HG03108 (cell line): Measurements from ENCODE around the gene TMEM256.
A peak's percentile ranks its signal among the peaks of the same experiment; 100 is the strongest.

Source experiments
- ATAC-seq: cut with Tn5 transposase; IDR thresholded peaks from one replicate; pipeline ENCODE4 v1.9.1; 2021; ENCODE audit warnings: moderate library complexity; ENCODE audit not compliant: unreplicated experiment

TMEM256 gene

DNA sequence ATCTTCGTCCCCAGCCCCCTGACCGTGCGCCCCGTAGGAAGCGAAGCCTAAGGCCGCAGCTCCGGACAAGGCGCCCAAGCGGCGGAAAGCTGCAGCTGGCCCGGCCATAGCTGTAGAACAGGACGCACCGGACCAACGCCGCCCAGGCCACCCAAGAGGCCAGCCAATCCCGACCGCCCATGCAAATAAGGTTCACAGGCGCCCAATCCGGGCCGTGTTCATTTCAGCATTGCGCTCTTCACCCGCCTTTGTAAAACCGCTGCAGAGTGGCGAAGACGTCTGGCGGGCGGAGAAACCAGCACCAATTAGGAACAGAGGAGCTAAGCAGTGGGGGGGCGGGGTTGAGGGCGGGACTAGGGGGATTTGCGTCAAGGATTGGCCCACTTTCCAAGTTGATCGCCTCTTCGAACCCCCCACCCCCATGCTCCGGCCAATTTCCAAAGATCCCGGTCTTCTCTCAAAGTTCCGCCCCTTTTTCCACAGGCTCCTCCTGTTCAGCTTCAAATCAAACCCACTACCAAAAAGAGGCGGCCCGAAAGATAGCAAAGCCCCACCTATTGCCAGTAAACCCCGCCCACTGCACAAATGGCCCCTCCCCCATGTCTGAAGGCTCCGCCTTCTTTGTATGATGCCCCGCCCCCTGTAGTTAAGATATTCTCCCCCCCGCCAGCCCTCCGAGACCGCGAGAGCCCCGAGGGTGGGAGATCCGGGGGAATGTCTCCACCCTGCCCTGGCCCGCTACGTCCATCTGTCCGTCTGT is at the start of gene TMEM256:
Gene TMEM256, minus strand, starts transcription at position 121 of the 760 bp plus-strand sequence. Its CDS starts 13 bp downstream, at position 108.
- peak; percentile 89 for ATAC-seq

DNA sequence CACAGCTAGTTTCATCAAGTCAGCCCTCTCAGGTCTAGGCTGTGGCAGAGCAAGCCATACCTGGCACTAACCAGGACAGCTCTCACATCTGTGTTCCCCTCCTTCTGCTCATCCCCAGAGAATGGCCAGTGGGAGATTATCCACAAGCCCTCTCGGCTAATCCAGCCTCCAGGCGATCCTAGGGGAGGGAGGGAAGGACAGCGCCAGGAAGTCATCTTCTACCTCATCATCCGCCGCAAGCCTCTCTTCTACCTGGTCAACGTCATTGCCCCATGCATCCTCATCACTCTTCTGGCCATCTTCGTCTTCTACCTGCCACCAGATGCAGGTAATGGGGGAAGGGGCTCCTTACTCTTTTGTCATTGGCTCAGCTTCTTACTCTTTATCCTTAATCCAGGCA is 44.6 kb upstream of the TMEM256 start:
- ATAC-seq = no peak

DNA sequence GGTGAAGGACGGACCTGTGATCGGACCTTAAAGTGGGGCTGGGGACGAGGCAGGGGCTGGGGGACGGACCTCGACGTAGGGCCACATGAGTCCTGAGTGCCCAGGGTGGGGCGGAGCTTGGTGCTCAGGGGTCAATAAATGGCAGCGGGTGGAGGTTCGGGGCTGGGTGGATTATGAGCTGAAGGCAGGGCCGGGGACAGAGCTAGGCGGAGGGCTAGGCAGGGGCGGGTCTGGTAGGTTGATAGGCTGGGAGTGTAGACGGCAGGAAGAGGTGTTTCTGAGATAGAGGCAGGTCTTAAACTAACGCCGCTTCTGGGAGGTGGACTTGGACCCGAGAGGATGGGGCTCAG is 41.7 kb upstream of the TMEM256 start:
- ATAC-seq = peak; percentile 23

DNA sequence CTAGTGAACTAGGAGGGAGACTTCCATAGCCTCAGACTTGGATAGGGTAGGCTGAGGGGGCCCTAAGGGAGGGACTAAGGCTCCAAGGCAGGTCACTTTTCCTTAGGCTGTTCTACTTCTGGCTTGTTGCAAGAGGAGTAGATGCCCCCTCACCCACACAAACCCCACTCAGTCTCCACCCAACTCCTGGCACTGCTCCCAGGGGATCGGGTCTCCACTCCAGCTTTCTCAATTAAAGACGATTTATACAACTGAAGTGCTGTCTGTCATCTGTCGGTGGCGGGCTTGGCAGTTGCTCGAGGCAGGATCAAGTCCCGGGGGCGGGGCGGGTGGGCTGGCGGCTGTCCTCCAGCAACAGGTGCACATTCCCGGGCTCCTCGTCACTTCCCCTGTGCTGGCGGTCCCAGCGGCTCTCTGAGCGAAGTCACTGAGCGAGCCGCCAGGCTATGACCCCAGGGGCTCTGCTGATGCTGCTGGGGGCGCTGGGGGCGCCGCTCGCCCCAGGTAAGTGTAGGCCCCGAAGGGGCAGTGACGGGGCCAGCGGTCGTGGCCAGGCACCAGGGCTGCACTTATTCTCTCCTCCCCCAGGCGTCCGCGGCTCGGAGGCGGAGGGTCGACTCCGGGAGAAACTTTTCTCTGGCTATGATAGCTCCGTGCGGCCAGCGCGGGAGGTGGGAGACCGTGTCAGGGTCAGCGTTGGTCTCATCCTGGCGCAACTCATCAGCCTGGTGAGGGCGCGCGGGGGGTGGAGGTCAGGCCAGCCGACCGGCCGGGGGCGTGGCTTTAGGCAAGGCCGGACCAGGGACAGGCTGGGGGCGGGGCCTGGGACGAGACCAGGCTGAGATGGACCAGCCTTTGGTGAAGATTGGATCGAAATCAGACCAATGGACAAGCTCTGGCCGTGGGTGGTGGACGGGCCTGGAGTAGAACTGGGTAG is 41.1 kb upstream of the TMEM256 start, which contains the start of gene CHRNB1:
Gene CHRNB1, plus strand, starts transcription at position 380 of the 937 bp plus-strand sequence. Its CDS starts 67 bp downstream, at position 447.
- peak; percentile 48 for ATAC-seq

DNA sequence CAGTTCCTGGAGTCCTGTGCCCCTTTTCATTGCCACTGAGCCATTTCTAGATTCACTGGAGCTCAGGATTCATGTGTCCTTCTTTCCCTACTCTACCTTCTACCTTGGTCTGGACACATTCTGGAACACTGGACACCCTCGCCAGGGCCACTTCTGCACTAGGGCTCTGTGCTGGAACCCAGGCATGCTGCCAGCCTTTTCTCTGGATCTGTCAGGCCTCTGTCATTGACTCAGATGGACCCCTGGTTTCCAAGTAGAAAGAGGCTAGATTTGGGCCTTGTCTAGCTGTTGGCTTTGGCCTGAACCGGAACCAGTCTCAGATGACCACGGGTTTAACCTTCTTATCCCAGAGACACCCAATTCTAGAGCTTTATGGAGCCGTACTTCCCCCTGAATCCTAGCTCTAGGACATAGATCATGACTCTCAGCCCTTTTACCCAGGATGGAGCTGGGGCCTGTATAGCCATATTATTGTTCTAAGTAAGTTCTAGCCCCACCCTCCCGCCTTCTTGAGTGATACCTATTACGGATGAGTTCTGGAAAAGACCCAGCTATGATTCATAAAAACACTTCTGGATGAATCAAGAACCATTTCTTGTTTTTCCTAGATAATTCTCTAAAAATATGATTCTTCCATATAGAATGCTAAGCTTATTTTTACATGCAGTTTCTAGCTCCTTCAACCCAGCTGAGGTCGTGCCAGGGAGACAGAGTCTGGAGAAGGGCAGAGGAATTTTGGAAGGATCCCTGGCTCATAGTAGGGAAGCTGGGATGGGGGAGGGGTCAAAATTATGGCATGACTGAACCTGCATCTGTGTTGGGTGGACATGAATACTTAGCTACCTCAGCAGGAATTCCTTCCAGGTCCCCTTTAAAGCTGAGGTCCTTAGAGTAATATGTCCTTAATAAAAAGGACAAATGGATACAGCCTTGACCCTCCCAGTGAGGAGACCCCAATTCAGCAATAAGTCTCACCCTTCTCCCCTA is 39.9 kb upstream of the TMEM256 start:
- ATAC-seq = no peak

DNA sequence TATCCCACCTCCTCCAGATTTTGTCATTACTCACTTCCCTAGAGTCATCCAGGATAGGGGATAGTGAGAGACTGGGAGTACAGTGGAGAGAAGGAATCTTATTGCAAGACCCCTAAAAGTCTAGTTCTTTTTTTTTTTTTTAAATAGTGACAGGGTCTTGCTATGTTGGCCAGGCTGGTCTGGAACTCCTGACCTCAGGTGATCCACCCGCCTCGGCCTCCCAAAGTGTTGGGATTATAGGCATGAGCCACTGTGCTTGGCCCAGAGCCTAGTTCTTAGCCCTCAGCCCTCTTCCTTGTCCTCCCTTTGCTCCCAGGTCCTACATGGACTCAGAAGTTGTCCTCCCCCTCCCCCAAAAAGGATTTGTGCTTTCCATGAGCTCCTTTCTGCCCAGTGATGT is 38.2 kb upstream of the TMEM256 start:
- ATAC-seq = no peak

DNA sequence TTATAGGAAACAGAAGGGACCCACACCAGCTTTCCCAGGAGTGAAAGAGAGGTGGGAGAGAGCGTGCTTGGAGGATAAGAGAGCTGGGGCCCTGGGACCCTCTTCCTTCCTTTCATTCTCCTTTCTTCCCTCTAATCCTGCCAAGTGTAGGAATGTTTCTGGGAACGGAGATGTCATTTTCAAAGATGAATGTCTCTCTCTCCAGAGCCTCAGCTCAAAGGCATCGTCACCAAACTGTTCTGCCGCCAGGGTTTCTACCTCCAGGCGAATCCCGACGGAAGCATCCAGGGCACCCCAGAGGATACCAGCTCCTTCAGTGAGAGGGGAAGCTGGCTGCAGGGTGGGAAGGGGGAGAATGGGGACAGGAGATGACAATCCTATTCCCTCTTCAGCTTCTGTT is 37.4 kb upstream of the TMEM256 start:
- ATAC-seq = no peak

DNA sequence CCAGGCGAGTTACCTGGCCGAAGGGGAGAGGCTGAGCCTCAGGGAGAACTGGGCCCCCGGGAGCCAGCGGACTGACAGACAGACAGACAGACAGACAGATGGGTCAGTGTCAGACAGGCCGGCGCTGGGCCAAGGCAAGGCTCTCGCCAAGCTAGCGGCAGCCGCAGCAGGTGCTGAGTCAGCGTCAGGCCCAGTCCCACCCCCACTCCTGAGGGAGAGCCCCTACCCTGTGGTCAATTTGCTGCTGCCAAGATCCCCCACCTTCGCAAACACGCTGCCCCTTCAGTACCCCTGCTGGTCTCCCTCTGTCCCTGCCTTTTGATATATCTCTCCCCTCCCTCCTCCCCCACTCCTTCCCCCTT is 36.9 kb upstream of the TMEM256 start:
- no peak for ATAC-seq

DNA sequence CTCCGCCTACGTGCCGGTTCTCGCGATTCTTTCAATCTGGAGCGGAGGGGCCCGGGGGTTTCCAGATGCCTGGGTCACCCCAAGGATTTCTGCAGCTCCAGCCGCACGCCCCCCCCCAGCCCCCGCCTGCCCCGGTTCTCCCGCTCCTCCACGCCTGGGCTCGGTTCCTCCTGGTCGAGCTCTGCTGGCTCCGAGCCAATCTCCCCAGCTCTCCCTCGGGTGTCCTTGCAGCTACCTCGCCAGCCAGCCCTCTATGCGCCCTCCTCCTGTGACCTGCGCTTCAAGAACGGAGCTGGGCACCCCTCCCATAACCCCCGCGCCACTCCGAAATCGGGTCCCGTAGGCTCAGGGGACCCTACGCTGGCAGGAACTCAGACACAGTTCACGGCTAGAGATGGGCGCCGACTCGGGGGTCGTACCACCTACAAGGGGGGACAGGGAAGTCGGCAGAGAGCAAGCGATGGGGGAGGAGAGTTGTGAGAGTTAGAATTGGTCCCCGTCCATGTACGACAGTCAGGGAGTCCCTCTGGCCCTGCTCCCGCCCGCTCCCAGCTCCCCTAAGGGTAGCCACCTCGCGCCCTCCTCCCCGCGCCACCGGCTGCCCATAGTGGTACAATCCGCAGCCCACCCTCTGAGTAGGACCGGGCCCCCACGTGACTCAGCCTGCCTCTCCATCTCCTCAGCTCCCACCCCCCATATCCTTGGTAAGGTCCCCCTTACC is 36.4 kb upstream of the TMEM256 start:
- ATAC-seq = no peak

DNA sequence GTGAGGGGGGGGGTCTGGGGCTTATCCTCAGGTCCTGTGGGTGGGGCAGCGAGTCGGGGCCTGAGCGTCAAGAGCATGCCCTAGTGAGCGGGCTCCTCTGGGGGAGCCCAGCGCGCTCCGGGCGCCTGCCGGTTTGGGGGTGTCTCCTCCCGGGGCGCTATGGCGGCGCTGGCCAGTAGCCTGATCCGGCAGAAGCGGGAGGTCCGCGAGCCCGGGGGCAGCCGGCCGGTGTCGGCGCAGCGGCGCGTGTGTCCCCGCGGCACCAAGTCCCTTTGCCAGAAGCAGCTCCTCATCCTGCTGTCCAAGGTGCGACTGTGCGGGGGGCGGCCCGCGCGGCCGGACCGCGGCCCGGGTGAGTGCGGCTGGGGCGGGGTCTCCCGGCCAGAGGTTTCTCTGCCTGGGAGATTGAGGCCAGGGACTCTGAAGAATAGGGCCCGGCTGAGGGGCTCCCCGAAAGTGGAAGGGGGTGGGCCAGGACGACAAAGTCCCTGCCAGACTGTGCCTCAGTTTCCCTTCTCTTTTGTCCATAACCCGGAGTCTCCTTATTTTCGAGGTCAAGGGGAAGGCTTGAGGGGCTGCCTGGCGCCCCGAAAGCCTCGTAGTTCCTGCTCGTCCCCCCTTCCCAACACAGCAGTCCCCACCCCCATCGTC is 35.7 kb upstream of the TMEM256 start, which contains the start of gene FGF11:
Gene FGF11, plus strand, starts transcription at position 51 of the 651 bp plus-strand sequence. Its CDS starts 109 bp downstream, at position 160.
- no peak for ATAC-seq

DNA sequence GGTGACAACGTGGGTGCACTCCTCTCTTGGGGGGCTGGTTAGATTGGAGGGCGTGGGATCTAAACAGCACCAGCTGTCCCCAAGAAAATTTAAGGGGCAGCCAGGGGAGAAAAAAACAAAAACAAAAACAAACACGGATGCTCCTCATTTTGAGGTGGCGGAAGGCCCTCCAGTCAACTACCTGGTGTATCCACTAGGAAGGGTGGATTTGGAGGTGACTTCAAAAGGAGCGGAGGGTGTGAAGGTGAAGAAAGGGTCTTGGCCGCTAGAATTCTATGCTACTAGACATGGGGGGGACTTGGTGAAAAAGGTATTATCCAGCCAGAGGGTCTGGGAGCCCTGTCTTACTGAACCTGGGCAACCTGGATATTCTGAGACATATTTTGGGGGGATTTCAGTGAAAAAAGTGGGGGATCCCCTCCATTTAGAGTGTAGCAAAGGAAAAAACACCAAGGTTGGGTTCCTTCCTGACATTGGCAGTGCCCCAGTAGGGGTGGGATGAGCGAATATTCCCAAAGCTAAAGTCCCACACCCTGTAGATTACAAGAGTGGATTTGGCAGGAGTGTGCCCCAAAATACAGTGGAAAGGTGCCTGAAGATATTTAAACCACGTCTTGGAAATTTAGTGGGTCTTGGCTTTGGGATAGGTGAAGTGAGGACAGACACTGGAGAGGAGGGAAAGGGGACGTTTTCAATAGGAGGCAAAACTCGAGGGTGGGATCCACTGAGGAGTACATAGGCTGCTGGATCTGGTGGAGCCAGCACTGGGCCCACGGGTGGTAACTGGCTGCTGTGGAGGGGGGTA is 35.0 kb upstream of the TMEM256 start:
- ATAC-seq = no peak

DNA sequence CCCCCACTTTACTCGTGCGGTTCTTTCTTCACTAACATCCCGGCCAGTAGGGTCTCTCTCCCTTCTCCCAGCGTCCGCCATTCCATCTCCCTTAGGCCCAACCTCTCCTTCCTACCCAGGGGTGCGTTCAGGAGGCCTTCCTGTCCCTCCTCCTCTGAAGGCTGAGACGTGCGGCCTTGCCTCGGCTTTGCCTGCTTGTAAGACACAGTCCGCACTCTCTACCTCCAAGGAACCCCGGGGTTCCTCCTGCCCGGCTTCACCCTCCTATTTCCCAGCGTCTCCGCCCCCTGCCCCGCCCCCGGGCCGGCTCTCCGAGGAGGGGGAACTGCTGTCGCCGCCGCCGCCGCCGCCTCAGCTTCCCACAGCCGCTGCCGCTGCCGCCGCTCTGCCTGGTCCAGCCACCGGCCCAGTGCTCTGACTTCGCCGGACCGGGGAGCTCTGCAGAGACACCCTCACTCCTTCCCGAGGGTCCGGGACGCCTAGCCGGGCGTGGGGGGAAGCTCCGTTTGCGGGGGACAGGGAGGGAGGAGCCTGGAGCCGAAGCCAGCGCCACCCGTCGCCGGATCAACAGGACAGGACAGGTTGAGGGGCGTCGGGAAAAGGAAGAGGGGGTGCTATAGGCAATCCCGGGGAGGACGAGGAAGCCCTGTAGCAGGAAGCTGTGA is 34.2 kb upstream of the TMEM256 start:
- no peak for ATAC-seq

DNA sequence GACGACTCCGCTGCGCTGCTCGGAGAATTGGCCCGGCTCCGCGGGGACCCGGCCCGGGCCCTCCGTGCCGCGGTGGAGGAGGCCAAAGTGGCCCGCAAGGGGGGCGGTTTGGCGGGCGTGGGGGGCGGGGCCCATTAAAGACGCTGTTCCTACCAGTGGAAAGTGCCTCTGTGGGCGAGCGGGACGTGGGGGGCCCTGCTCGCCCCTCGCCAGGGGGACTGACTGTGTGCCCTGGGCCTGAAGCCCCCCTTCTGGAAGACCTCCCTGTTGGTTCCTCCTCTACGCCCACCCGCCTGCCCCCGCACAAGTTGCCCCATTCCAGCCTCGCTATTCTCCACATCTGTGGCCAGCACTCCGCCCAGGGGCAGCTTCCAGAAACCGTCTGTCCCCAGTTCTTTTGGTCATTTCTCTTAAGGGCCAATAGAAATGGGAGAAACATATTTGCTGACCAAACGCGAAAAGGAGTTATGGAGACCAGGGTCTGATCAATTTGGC is 33.5 kb upstream of the TMEM256 start:
- no peak for ATAC-seq

DNA sequence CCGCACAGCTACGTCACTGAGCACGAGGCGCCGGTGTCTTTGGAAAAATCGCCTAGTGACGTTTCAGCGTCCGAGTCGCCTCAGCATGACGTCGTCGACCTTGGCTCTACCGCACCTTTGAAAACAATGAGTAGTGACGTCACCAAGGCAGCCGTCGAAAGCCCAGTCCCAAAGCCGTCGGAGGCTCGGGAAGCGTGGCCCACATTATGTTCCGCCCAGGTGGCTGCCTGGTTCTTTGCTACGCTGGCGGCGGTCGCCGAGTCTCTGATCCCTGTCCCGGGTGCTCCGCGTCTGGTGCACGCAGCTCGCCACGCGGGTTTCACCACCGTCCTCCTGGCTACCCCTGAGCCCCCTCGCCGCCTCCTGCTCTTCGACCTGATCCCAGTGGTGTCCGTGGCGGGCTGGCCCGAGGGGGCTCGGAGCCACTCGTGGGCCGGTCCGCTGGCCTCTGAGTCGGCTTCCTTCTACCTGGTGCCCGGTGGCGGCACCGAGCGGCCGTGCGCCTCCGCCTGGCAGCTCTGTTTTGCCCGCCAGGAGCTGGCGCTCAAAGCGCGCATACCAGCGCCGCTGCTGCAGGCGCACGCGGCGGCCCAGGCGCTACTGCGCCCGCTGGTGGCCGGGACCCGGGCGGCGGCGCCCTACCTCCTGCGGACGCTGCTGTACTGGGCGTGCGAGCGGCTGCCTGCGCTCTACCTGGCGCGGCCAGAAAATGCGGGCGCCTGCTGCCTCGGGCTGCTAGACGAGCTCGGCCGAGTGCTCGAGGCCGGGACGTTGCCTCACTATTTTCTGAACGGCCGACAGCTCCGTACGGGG is 32.9 kb upstream of the TMEM256 start:
- ATAC-seq = peak; percentile 39

DNA sequence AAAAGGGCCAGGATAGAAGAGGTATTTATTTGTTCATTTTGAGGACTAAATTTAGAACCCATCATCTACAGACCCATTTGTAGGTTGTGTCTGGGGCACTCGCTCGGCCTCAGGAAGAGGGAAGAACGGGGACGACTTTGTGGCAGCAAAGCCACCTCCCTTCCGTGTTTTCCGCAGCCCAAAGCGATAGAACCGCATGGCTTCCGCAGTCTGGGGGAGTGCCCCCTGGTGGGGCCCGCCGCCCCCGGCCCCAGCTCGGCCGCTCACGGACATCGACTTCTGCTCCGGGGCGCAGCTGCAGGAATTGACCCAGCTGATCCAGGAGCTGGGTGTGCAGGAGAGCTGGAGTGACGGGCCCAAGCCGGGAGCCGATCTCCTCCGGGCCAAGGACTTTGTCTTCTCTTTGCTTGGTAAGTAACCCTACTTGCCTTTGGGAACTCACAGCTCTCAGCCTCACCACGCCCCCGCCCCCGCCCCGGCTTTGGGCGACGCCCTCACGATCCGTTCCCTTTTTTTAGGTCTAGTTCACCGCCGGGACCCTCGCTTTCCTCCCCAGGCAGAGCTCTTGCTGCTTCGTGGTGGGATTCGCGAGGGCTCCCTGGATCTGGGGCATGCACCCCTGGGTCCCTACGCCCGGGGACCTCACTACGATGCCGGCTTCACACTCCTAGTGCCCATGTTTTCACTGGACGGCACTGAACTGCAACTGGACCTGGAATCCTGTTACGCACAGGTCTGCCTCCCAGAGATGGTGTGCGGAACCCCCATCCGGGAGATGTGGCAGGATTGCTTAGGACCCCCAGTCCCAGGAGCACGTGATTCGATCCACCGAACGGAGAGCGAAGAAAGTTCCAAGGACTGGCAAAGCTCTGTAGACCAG is 32.0 kb upstream of the TMEM256 start:
- ATAC-seq = peak; percentile 13

DNA sequence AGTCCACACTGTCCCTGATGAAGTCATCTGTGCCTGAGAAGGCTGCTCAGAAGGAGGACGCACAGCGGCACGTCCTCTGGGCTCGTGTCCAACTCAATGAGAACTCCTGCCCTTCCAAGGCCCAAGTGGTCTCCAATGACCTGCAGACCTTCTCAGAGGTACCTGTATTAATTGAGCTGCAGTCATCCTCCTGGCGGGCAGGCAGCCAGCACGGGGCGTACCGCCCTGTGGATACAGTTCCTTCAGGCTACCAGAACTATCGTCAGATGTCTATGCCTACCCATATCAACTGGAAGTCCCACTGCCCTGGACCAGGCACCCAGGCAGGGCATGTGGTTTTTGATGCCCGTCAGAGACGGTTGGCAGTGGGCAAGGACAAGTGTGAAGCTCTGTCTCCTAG is 28.4 kb upstream of the TMEM256 start:
- no peak for ATAC-seq
